NCI-H748 (cell line): ENCODE results near the gene CCDC77.

ENCODE experiments used
- DNase-seq: peaks from one replicate; lab custom pipeline; 2025; ENCODE audit not compliant: unreplicated experiment; lab: John Stamatoyannopoulos, UW

The CCDC77 gene

GRCh38 chr12:480831-481816 is 79.7 kb downstream of the CCDC77 start:
- no peak for DNase-seq

GRCh38 chr12:482061-482460 is 80.6 kb downstream of the CCDC77 start:
- no peak for DNase-seq

GRCh38 chr12:484096-484495 is 82.7 kb downstream of the CCDC77 start:
- no peak for DNase-seq

GRCh38 chr12:490260-490659 is 88.8 kb downstream of the CCDC77 start:
- no peak for DNase-seq
